NCI-H1436 treated with DMSO at 0.1 percent for 48 hours (cell line): ENCODE results near the gene DENND2A.
"Not testable (repeated sequence)": the region's sequence is repeated elsewhere in the genome, so short reads cannot be mapped to it uniquely, and the experiment has no call there.

ENCODE experiments used
- DNase-seq: peaks from one replicate; lab custom pipeline; 2025; lab: John Stamatoyannopoulos, UW

Gene DENND2A

GRCh38 chr7:140640727-140641523 is at the start of gene DENND2A:
DENND2A (minus strand) TSS chr7:140640813; CDS start chr7:140602397, 38,416 bp downstream.
- no peak for DNase-seq

GRCh38 chr7:140689199-140690152 is 48.9 kb upstream of the DENND2A start:
- no peak for DNase-seq

- DNase-seq, result no peak
Measured at GRCh38 chr7:140688341-140688740, 47.7 kb upstream of the DENND2A start.

- DNase-seq, result no peak
Measured at GRCh38 chr7:140686921-140687320, 46.3 kb upstream of the DENND2A start.

- DNase-seq, result no peak
Measured at GRCh38 chr7:140685407-140686087, 44.9 kb upstream of the DENND2A start.

- no peak for DNase-seq
Measured at GRCh38 chr7:140684066-140684950, 43.7 kb upstream of the DENND2A start.

- no peak for DNase-seq
Measured at GRCh38 chr7:140683657-140684056, 43.0 kb upstream of the DENND2A start.

GRCh38 chr7:140681766-140682165 is 41.2 kb upstream of the DENND2A start:
- DNase-seq, result no peak

- no peak for DNase-seq
Measured at GRCh38 chr7:140680886-140681285, 40.3 kb upstream of the DENND2A start.

GRCh38 chr7:140679186-140679585 is 38.6 kb upstream of the DENND2A start:
- DNase-seq, result no peak

GRCh38 chr7:140678816-140679130 is 38.2 kb upstream of the DENND2A start:
- DNase-seq, result no peak

- DNase-seq, result no peak
Measured at GRCh38 chr7:140678081-140678815, 37.6 kb upstream of the DENND2A start.

- no peak for DNase-seq
Measured at GRCh38 chr7:140677496-140677895, 36.9 kb upstream of the DENND2A start.

GRCh38 chr7:140676956-140677355 is 36.3 kb upstream of the DENND2A start:
- not testable (repeated sequence) for DNase-seq

GRCh38 chr7:140676306-140676705 is 35.7 kb upstream of the DENND2A start:
- no peak for DNase-seq

GRCh38 chr7:140675726-140676125 is 35.1 kb upstream of the DENND2A start:
- no peak for DNase-seq

GRCh38 chr7:140674899-140675701 is 34.5 kb upstream of the DENND2A start:
- no peak for DNase-seq

GRCh38 chr7:140674356-140674800 is 33.8 kb upstream of the DENND2A start:
- no peak for DNase-seq

- DNase-seq, result no peak
Measured at GRCh38 chr7:140673774-140674155, 33.2 kb upstream of the DENND2A start.
